HepG2 (cell line): ENCODE data around the gene SLC25A10. TPM values are rescaled to one million over a fixed set of nuclear protein-coding genes. Genes with fewer than 3 reads are reported as not detected.
A peak's percentile ranks its signal among the peaks of the same experiment; 100 is the strongest.

Experiments used
- CAMTA2 ChIP-seq: sonication (generic); formaldehyde crosslinking; IDR thresholded peaks from 2 replicates; pipeline ENCODE4 v1.4.0; 2020; ENCODE audit warnings: mild to moderate bottlenecking, missing genetic modification reagents, borderline replicate concordance
- DMTF1 ChIP-seq: sonication (generic); formaldehyde crosslinking; IDR thresholded peaks from 2 replicates; pipeline ENCODE4 v1.4.0; 2020; ENCODE audit warnings: mild to moderate bottlenecking, missing genetic modification reagents
- KDM2A ChIP-seq: sonication (generic); formaldehyde crosslinking; IDR thresholded peaks from 2 replicates; pipeline ENCODE4 v1.4.0; 2020; ENCODE audit warnings: low read depth, missing genetic modification reagents, borderline replicate concordance
- MAFG ChIP-seq: sonication (generic); formaldehyde crosslinking; IDR thresholded peaks from 2 replicates; pipeline ENCODE4 v1.5.1; 2020; ENCODE audit warnings: mild to moderate bottlenecking, missing genetic modification reagents
- PLRG1 ChIP-seq: fragments of 450-650 bp; conservative IDR thresholded peaks from 2 replicates; pipeline ENCODE4 v1.6.1; 2016
- PREB ChIP-seq: sonication (generic); formaldehyde crosslinking; IDR thresholded peaks from 2 replicates; pipeline ENCODE4 v1.4.0; 2020; ENCODE audit warnings: missing genetic modification reagents
- PRPF4 ChIP-seq: fragments of 200-400 bp; formaldehyde crosslinking; IDR thresholded peaks from 2 replicates; pipeline ENCODE4 v1.6.1; 2016; ENCODE audit warnings: low read length, low read depth; ENCODE audit not compliant: poor library complexity, severe bottlenecking
- PTBP1 ChIP-seq: fragments of 200-400 bp; formaldehyde crosslinking; IDR thresholded peaks from 2 replicates; pipeline ENCODE4 v1.6.1; 2018; ENCODE audit warnings: low read length, low read depth; ENCODE audit not compliant: poor library complexity, severe bottlenecking
- SALL2 ChIP-seq: sonication (generic); formaldehyde crosslinking; IDR thresholded peaks from 2 replicates; pipeline ENCODE4 v1.8.1; 2023; ENCODE audit warnings: mild to moderate bottlenecking, missing genetic modification reagents, inconsistent platforms
- TFAP4 ChIP-seq: sonication (generic); IDR thresholded peaks from 2 replicates; pipeline ENCODE4 v1.6.1; 2016; ENCODE audit warnings: low read depth, borderline replicate concordance
- U2AF2 ChIP-seq: fragments of 200-400 bp; formaldehyde crosslinking; IDR thresholded peaks from 2 replicates; pipeline ENCODE4 v1.6.1; 2017; ENCODE audit warnings: low read depth, mild to moderate bottlenecking, low read length
- UBTF ChIP-seq: sonication (generic); formaldehyde crosslinking; IDR thresholded peaks from 2 replicates; pipeline ENCODE4 v1.4.0; 2020; ENCODE audit warnings: mild to moderate bottlenecking, missing genetic modification reagents
- ZBTB37 ChIP-seq: sonication (generic); formaldehyde crosslinking; IDR thresholded peaks from 2 replicates; pipeline ENCODE4 v1.4.0; 2020; ENCODE audit warnings: mild to moderate bottlenecking, missing genetic modification reagents
- ZBTB38 ChIP-seq: sonication (generic); formaldehyde crosslinking; IDR thresholded peaks from 2 replicates; pipeline ENCODE4 v1.5.1; 2020; ENCODE audit warnings: mild to moderate bottlenecking, missing genetic modification reagents
- ZIK1 ChIP-seq: sonication (generic); formaldehyde crosslinking; IDR thresholded peaks from 2 replicates; pipeline ENCODE4 v1.5.0; 2020; ENCODE audit warnings: mild to moderate bottlenecking, low read depth, missing genetic modification reagents, borderline replicate concordance
- ZKSCAN5 ChIP-seq: sonication (generic); formaldehyde crosslinking; IDR thresholded peaks from 2 replicates; pipeline ENCODE4 v1.5.1; 2020; ENCODE audit warnings: mild to moderate bottlenecking, missing genetic modification reagents
- ZMAT5 ChIP-seq: sonication (generic); formaldehyde crosslinking; IDR thresholded peaks from 2 replicates; pipeline ENCODE4 v1.5.0; 2020; ENCODE audit warnings: mild to moderate bottlenecking, low read depth, missing genetic modification reagents, borderline replicate concordance
- ZNF430 ChIP-seq: sonication (generic); formaldehyde crosslinking; IDR thresholded peaks from 2 replicates; pipeline ENCODE4 v1.9.0; 2021; ENCODE audit warnings: mild to moderate bottlenecking, missing genetic modification reagents
- ZNF543 ChIP-seq: sonication (generic); formaldehyde crosslinking; IDR thresholded peaks from 2 replicates; pipeline ENCODE4 v1.4.0; 2020; ENCODE audit warnings: mild to moderate bottlenecking, missing genetic modification reagents
- ZNF776 ChIP-seq: sonication (generic); formaldehyde crosslinking; IDR thresholded peaks from 2 replicates; pipeline ENCODE4 v1.4.0; 2020; ENCODE audit warnings: mild to moderate bottlenecking, missing genetic modification reagents
- ZNF839 ChIP-seq: sonication (generic); formaldehyde crosslinking; IDR thresholded peaks from 2 replicates; pipeline ENCODE4 v1.4.0; 2020; ENCODE audit warnings: missing genetic modification reagents, mild to moderate bottlenecking, borderline replicate concordance
- polyA plus RNA-seq, 8 experiments: library from polyadenylated mRNA; depleted of rRNA in 3 of 8; stranded (reverse) in 7 of 8; unstranded in 1 of 8; fragments of >200 nt; fragmentation: Illumina TruSeq in 4 of 8; extraction: Trizol in 4 of 8; gene quantifications; 2 replicates each; pipeline versions ENCODE4 v1.2.1 to v1.2.3, GENCODE V29; 2011 to 2016; ENCODE audit warnings: low read depth in 4 of 8, missing spikeins in 1 of 8, mixed read lengths in 1 of 8; ENCODE audit not compliant: insufficient read depth in 1 of 8
- total RNA-seq, 5 experiments: library from RNA; depleted of rRNA; stranded (reverse); fragments of >200 nt; fragmentation: Illumina TruSeq; extraction: Trizol; gene quantifications; 2 replicates each; pipeline ENCODE4 v1.2.3, GENCODE V29; 2016; ENCODE audit warnings: low read depth in 1 of 5

The SLC25A10 gene
- total and polyA plus RNA-seq, 2 of the 13 experiments (the other 11 are each of a cell fraction or from before 2014, with no cell fraction given): 46.5 to 140 TPM

- TF ChIP-seq ZNF776 (CRISPR knock-in tag) (peak; percentile 99), TFAP4 (no peak), UBTF (peak; percentile 78; the same call in 1 of the 2 replicates), ZMAT5 (CRISPR knock-in tag) (peak; percentile 31; the same call in 1 of the 2 replicates), PREB (CRISPR knock-in tag) (no peak; the same call in 1 of the 2 replicates), ZBTB37 (CRISPR knock-in tag) (peak; percentile 84; the same call in 1 of the 2 replicates), DMTF1 (CRISPR knock-in tag) (peak; percentile 88), ZKSCAN5 (CRISPR knock-in tag) (peak; percentile 86), ZNF543 (CRISPR knock-in tag) (peak; percentile 96; the same call in 1 of the 2 replicates), PRPF4 (no peak), KDM2A (CRISPR knock-in tag) (peak; percentile 96), ZBTB38 (peak; percentile 92), CAMTA2 (CRISPR knock-in tag) (0 out of 2 replicates have a peak, but pooled peaks have one; percentile 81), ZNF430 (CRISPR knock-in tag) (peak; percentile 98), PTBP1 (peak; percentile 40), SALL2 (CRISPR knock-in tag) (peak; percentile 88), ZNF839 (peak; percentile 98), U2AF2 (no peak), ZIK1 (CRISPR knock-in tag) (peak; percentile 99), PLRG1 (no peak), MAFG (CRISPR knock-in tag) (no peak)
These were observed 15.4 kb downstream of the SLC25A10 start (continued) for GRCh38 chr17:81727324-81728031.
